IgD-negative memory B cell (primary cell): ENCODE results near the gene FAM222A. TPM values are rescaled to one million over a fixed set of nuclear protein-coding genes. Genes with fewer than 3 reads are reported as not detected.
"Not testable (repeated sequence)": the region's sequence is repeated elsewhere in the genome, so short reads cannot be mapped to it uniquely, and the experiment has no call there.

ENCODE experiments used
- H3K27ac Mint-ChIP-seq, 3 donors: one replicate each; pipeline ENCODE4 v1.8.0; 2020 to 2022; ENCODE audit warnings: mild to moderate bottlenecking in 3 of 3, mixed read lengths in 3 of 3, moderate library complexity in 1 of 3
- H3K27me3 Mint-ChIP-seq: one replicate; pipeline ENCODE4 v1.8.0; 2021; ENCODE audit warnings: mixed read lengths
- H3K36me3 Mint-ChIP-seq: one replicate; pipeline ENCODE4 v1.8.0; 2020; ENCODE audit warnings: mild to moderate bottlenecking, mixed read lengths
- H3K4me1 Mint-ChIP-seq, 3 donors: one replicate each; pipeline ENCODE4 v1.8.0; 2020 to 2022; ENCODE audit warnings: mixed read lengths in 3 of 3, mild to moderate bottlenecking in 1 of 3
- H3K4me3 Mint-ChIP-seq, 4 donors: one replicate each; pipeline ENCODE4 v1.8.0; 2020 to 2022; ENCODE audit warnings: mild to moderate bottlenecking in 4 of 4, mixed read lengths in 4 of 4, moderate library complexity in 3 of 4
- H3K9me3 Mint-ChIP-seq, 3 donors: one replicate each; pipeline ENCODE4 v1.8.0; 2020 to 2021; ENCODE audit warnings: mixed read lengths in 3 of 3, mild to moderate bottlenecking in 1 of 3
- polyA plus RNA-seq: library from polyadenylated mRNA; unstranded; fragments of 300-500 nt; fragmentation: Illumina TruSeq; gene quantifications from one replicate; pipeline ENCODE4 v1.2.3, GENCODE V29; 2021

Gene FAM222A
- polyA plus RNA-seq, 1 donor from 2014 or later = 0.10 TPM

DNA sequence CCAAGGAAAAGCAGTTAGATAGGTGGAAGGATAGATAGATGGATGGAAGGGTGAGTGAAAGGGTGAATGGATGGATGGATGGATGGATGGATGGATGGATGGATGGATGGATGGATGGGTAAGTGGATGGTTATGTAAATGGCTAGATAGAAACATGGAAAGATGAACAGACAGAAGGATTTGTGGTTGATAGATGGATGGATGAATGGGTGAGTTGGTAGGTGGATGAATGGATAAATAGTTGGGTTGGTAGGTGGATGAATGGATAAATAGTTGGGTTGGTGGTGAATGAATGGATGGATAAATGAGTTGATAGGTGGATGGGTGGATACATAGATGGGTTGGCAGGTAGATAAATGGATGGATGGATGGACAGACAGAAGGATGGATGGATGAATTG, 30.3 kb upstream of the FAM222A start:
- Mint-ChIP-seq H3K27ac (no peak overlapping the region), H3K4me1 (no peaks in the 10 kb centered on the region), H3K27me3 (peaks cover 10% of the 10 kb centered on the region), H3K4me3 (no peak overlapping the region), H3K36me3 (peaks cover 2% of the 10 kb centered on the region), H3K9me3 (no peaks in the 10 kb centered on the region)

DNA sequence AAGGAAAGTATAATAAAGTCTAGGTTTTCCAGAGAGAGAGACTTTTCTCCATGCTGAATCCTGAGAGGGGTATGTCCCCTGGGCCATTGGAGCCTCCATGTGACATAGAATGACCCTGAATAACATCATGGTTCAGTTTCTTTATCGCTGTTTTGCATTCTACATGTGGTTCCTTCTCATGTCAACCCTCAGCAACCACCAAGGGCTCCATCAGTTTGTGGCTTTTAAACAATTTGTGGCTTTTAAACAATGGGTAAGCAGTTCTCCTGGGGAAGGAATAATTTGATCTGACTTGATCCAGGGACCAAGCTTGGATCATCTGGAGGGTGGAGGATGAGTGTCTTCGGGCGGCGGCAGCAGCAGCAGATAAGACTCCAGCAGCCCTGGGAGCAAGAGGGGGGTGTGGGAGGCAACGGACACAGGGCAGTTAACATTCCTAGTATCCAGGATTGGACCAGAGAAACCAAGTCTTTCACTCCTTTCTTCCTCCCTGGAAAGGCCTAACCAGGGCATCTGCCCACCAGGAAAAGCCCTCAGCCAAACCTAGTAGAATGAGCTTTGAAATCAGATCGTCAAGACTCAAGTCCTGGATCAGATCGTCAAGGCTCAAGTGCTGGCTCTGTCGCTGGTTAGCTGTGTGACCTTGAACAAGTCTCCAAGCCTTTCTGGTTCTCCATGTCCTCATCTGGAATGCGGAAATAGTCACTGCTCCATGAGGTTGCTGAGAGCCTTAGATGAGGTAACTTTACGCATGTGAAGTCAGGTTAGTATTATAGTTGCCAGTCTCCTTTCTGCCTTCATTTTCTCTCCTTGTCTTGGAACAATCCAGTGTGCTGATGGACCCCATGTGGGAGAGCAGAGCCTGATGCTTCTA, 27.8 kb upstream of the FAM222A start:
- Mint-ChIP-seq H3K4me1 (no peaks in the 10 kb centered on the region), H3K9me3 (no peaks in the 10 kb centered on the region), H3K27me3 (peaks cover 10% of the 10 kb centered on the region), H3K4me3 (no peak overlapping the region), H3K36me3 (no peaks in the 10 kb centered on the region), H3K27ac (no peak overlapping the region)

DNA sequence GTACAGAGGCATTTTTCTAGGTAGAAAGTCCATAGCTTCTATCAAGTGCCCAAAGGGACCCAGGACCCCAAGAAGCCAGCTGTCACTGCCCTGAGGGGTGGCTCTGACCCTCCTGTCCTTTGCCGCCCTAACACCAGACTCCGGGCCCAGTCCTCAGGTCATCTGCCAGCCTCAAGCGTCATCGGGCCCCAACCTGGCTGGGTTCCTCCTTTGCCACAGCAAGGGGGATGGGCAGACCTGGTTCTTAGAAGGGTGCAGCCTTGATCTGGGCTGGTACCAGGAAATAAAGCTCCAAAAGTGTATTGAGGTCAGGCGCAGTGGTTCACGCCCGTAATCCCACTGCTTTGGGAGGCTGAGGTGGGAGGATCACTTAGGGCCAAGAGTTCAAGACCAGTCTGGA, 27.1 kb upstream of the FAM222A start:
- peaks cover 12% of the 10 kb centered on the region for H3K27me3 Mint-ChIP-seq
- no peaks in the 10 kb centered on the region for H3K36me3 Mint-ChIP-seq
- no peaks in the 10 kb centered on the region for H3K4me1 Mint-ChIP-seq
- H3K9me3 Mint-ChIP-seq = no peaks in the 10 kb centered on the region
- H3K4me3 Mint-ChIP-seq = no peak overlapping the region
- H3K27ac Mint-ChIP-seq = no peak overlapping the region

DNA sequence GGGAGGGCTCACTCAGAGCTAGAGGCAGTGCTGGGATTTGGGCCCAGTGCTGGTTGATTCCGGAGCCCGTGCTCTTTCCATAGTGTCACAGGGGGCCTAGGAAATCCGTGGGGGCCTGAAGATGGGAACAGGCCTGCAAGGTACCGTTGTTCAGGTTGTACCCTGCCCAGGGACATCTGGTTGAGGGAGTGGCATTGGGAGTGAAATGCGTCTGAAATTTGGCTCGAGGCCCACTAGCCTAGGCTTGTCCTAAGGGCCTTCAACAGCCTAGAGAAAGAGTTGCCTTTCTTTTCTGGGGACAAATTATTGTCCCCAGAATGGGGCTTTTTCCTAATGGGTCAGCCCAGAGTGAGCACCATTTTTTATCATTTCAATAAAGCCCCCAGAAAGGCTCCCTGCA, 26.4 kb upstream of the FAM222A start:
- no peaks in the 10 kb centered on the region for H3K36me3 Mint-ChIP-seq
- no peaks in the 10 kb centered on the region for H3K4me1 Mint-ChIP-seq
- H3K9me3 Mint-ChIP-seq = no peaks in the 10 kb centered on the region
- H3K27me3 Mint-ChIP-seq = peaks cover 16% of the 10 kb centered on the region
- no peak overlapping the region for H3K4me3 Mint-ChIP-seq
- H3K27ac Mint-ChIP-seq = no peak overlapping the region

DNA sequence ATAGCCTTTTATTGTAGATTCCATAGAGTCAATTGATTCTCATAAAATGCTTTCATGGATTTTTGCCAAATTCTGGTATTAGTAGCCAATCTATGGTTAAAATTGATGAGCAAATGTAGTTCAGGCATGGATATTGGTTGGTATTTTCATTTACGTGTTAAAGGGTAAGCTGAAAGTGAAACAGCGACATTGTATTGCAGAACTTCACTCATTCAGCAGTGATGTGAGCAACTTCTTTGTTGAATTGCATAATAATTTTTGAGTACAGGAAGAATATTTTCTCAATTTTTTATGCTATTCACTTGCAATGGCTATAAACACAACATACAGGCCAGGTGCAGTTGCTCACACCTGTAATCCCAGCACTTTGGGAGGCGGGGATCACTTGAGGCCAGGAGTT, 24.2 kb upstream of the FAM222A start:
- Mint-ChIP-seq H3K27ac (no peak overlapping the region), H3K4me1 (no peaks in the 10 kb centered on the region), H3K4me3 (no peak overlapping the region), H3K9me3 (no peaks in the 10 kb centered on the region), H3K27me3 (peaks cover 22% of the 10 kb centered on the region), H3K36me3 (no peaks in the 10 kb centered on the region)

DNA sequence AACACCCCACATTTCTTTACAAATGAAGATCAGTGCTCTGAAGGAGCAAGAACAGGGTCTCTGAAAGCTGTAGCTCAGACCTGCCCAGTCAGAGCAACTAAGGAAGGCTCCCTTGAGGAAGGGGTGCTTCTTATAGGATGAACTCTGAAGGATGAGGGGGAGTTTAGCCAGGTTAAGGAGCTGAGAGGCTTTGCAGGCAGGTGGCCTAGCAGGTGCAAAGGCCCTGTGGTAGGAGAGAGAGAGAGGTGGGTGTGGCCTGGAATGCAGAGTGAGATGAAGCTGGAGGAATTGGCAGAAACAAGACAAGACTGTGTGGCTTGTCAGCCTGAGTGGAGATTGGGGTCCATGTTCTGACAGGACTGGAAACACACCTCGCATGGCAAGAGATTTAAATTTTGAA, 20.5 kb upstream of the FAM222A start:
- H3K4me3 Mint-ChIP-seq = no peak overlapping the region
- peaks cover 19% of the 10 kb centered on the region for H3K27me3 Mint-ChIP-seq
- H3K36me3 Mint-ChIP-seq = no peaks in the 10 kb centered on the region
- H3K9me3 Mint-ChIP-seq = no peaks in the 10 kb centered on the region
- no peak overlapping the region for H3K27ac Mint-ChIP-seq
- H3K4me1 Mint-ChIP-seq = no peaks in the 10 kb centered on the region

DNA sequence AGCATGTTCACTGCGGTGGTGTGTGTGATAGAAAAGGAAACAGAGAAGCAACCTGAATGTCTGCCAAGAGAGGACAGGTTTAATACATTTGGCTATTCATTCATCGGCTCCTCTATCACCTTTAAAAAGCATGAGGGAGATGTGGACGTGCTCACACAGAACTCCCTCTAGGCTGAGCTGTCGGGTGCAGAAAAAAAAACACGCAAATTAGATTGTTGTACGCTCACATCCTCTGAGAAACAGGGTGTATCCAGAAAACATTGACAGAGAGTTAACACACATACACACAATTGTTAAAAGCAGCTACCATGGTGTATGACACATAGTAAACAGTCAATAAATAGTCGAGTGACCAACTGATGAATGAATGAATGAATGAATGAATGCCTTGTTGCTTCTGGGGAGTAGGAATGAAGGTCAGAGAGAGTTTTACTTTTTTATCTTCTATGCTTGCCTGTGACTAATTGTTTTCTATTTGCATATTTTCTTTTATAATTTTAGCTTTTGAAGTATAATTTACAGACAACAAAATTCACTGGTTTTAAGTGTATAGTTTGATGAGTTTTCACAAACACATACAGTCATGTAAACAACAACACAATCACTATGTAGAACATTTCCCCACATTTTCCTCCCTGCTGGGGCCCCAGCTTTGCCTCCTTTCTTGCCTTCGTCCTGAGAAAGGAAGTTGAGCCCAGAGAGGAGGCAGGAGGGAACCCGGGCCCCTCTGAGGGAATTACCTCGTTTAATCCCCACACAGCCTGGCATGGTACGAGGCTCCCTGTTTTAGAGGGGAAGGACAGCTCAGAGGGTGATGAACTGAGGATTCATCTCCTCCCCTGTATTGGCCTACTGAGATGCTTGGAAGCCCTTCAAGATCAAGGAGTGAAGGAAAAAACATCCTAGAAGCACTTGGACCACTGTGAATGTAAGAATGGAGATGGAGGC, 19.7 kb upstream of the FAM222A start:
- H3K27ac Mint-ChIP-seq = no peak overlapping the region
- no peak overlapping the region for H3K4me3 Mint-ChIP-seq
- peaks cover 19% of the 10 kb centered on the region for H3K27me3 Mint-ChIP-seq
- H3K4me1 Mint-ChIP-seq = no peaks in the 10 kb centered on the region
- H3K36me3 Mint-ChIP-seq = no peaks in the 10 kb centered on the region
- no peaks in the 10 kb centered on the region for H3K9me3 Mint-ChIP-seq

DNA sequence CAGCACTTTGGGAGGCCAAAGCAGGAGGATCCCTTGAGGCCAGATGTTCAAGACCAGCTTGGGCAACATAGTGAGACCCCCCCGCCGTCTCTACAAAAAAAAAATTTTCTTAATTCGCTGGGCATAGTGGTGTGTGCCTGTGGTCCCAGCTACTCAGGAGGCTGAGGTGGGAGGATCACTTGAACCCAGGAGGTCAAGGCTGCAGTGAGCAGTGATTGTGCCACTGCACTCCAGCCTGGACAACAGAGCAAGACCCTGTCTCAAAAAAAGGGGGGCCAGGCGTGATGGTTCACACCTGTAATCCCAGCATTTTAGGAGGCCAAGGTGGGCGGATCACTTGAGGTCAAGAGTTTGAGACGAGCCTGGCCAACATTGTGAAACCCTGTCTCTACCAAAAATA, 19.0 kb upstream of the FAM222A start:
- H3K4me1 Mint-ChIP-seq, H3K27ac Mint-ChIP-seq, H3K36me3 Mint-ChIP-seq, H3K9me3 Mint-ChIP-seq, H3K4me3 Mint-ChIP-seq: not testable (repeated sequence)
- peaks cover 19% of the 10 kb centered on the region for H3K27me3 Mint-ChIP-seq

DNA sequence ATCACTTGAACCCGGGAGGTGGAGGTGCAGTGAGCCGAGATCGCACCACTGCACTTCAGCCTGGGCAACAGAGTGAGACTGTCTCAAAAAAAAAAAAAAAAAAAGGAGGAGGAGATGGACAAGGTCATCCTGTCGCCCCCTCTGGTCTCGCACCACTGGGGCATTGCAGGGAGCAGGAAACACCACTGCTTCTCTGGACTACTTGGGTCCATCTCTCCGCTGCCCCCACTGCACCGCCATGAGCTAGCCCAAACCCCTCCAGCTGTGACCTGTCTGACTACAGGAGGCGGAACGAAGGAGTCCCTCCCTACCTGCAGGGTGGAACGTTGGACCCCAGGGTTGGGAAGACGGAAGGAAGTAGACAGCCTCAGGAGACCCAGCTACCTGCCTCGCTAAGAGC, 18.2 kb upstream of the FAM222A start:
- Mint-ChIP-seq H3K9me3 (no peaks in the 10 kb centered on the region), H3K27me3 (peaks cover 19% of the 10 kb centered on the region), H3K4me1 (no peaks in the 10 kb centered on the region), H3K4me3 (no peak overlapping the region), H3K36me3 (no peaks in the 10 kb centered on the region), H3K27ac (no peak overlapping the region)

DNA sequence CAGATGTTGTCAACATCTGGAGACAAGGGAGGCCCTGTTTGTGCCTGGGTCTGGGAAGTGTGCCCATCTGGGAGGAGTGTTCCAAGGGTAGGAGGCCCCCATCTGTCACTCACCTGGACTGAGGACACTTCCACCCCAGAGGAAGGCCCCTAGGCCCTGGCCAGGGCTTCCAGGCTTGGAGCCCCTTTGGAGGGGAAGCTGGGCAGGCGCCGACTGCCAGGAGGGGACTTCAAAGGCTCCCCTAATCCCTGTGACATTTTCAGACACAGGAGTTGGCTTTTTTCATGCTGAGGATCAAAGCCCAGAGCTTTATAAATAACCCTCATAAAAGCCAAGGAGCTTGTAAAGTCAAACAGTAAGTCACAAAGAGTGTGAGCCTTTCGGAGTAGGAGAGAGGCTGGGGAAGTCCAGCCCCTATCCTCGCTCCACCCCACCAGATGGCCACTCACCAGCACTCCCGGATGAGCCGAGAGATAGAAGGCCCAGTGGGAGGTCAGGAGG, 17.6 kb upstream of the FAM222A start:
- Mint-ChIP-seq H3K4me3 (no peak overlapping the region), H3K36me3 (no peaks in the 10 kb centered on the region), H3K27me3 (peaks cover 19% of the 10 kb centered on the region), H3K27ac (no peak overlapping the region), H3K4me1 (no peaks in the 10 kb centered on the region), H3K9me3 (no peaks in the 10 kb centered on the region)

DNA sequence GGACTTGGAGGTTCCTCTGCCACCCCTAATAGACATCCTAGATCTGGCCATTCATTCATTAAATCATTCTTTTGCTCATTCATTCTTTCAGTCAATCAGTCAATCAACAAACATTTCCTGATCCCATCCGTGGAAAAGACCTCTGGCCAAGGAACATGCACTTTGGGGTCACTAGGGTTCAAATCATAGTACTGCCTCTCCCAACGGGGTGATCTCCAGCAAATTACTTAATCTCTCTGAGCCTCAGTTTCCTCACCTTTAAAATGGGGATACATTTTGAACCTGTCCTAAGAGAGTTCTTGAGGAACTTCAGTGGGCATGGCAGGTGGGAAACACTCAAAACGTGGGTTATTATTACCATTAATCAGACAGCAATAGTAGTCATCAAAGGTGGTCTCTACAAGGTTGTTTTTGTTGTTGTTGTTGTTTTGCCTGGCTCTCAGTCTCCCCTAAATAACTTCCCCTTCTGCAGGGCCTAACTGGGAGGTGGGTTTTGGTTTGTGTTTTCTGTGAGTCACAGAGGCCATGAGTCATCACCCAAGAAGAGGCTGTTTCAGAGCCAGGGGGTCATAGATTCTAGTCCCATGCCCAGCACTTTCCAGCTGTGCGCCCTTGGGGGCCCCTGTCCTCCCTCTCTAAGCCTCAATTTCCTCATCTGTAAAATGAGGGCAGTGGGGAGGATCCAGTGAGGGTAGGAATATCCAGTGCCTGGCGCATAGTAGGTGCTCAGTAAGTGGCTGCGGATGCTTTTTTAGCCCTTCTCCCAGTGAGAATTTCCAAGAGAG, 16.9 kb upstream of the FAM222A start:
- Mint-ChIP-seq H3K4me3 (no peak overlapping the region), H3K27ac (no peak overlapping the region), H3K36me3 (no peaks in the 10 kb centered on the region), H3K4me1 (no peaks in the 10 kb centered on the region), H3K9me3 (no peaks in the 10 kb centered on the region), H3K27me3 (peaks cover 14% of the 10 kb centered on the region)

DNA sequence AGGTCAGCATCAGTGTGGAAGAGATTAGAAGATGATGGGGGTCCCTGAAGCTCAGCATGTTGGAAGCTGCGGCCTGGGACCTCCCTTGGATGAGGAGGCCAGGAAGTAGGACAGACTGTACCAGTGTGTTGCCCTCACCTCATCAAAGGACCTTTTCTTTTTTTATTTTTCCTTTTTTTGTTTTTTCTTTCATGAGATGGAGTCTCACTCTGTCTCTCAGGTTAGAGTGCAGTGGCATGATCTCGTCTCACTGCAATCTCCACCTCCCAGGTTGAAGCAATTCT, 16.4 kb upstream of the FAM222A start:
- no peaks in the 10 kb centered on the region for H3K4me1 Mint-ChIP-seq
- H3K36me3 Mint-ChIP-seq = no peaks in the 10 kb centered on the region
- H3K9me3 Mint-ChIP-seq = peaks cover 0 to 2% (median 0%) of the 10 kb centered on the region in 3 donors
- peaks cover 16% of the 10 kb centered on the region for H3K27me3 Mint-ChIP-seq
- no peak overlapping the region for H3K4me3 Mint-ChIP-seq
- no peak overlapping the region for H3K27ac Mint-ChIP-seq

DNA sequence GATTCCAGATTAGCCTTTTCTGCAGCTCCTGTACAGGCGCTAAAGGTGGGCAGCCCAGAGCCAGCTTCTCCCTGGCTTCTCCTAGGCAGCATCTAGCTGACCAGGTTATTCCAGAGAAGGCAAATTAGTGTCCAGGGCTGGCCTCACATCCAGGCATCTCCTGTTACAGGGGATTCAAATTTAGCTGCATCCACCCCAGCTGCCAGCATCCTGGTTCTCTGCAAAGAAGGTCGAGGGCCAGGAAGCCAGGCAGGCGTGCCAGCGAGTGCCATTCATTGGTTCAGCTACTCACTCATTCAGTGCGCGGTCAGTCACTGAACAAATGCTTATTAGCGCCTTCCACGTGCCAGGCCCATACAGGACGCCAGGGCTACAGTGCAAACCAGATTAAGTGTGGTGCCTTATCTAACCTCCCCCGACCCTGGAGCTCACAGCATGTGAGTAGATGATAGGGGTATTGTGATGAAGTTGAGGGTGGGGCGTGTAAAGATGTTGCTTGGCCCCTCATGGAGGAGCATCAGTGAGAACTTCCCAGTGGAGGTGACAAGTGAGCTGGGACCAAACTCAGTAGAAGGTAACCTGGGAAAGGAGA, 15.7 kb upstream of the FAM222A start:
- Mint-ChIP-seq H3K4me1 (no peaks in the 10 kb centered on the region), H3K9me3 (peaks cover 0 to 2% (median 0%) of the 10 kb centered on the region in 3 donors), H3K4me3 (no peak overlapping the region), H3K27me3 (peaks cover 14% of the 10 kb centered on the region), H3K36me3 (no peaks in the 10 kb centered on the region), H3K27ac (no peak overlapping the region)

DNA sequence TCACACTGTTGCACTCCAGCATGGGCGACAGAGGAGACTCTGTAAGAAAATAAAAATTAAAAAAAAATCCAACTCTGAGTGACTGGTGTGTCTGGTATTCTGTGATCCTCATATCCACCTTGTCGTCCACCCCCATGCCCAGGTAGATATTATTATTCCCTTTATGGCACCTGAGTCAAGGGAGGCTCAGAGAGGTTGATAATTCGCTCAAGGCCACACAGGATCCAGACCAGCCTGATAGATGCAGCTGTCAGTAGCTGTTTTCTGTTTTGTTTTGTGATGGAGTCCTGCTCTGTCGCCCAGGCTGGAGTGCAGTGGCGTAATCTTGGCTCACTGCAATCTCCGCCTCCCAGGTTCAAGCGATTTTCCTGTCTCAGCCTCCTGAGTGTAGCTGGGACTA, 14.8 kb upstream of the FAM222A start:
- peaks cover 0 to 2% (median 0%) of the 10 kb centered on the region in 3 donors for H3K9me3 Mint-ChIP-seq
- H3K4me1 Mint-ChIP-seq = no peaks in the 10 kb centered on the region
- no peak overlapping the region for H3K27ac Mint-ChIP-seq
- no peak overlapping the region for H3K4me3 Mint-ChIP-seq
- H3K27me3 Mint-ChIP-seq = peaks cover 7% of the 10 kb centered on the region
- no peaks in the 10 kb centered on the region for H3K36me3 Mint-ChIP-seq

DNA sequence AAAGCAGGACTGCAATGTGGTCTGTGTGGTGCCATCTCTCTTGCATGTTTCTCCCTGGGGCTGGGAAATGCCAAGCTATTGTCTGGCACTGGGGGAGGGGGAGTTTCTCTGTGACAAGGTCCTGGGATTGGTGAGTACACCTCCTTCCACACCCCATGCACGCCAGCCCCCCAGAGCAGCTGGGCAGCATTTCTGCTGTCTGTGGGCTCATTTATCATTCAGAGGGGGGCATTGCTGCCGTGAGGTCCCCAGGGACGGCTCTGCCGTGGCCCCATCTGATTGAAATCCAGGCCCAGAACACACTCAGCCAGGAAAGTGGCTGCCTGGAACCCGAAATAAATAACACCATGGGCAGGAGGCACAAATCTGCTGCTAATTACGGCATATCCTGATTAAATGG, 12.6 kb upstream of the FAM222A start:
- no peak overlapping the region for H3K27ac Mint-ChIP-seq
- peaks cover 0 to 2% (median 0%) of the 10 kb centered on the region in 3 donors for H3K9me3 Mint-ChIP-seq
- H3K36me3 Mint-ChIP-seq = no peaks in the 10 kb centered on the region
- H3K4me1 Mint-ChIP-seq = no peaks in the 10 kb centered on the region
- H3K4me3 Mint-ChIP-seq = no peak overlapping the region
- peaks cover 10% of the 10 kb centered on the region for H3K27me3 Mint-ChIP-seq
